WTC11 (cell line): ENCODE measurements around the gene DUS1L. TPM values are rescaled to one million over a fixed set of nuclear protein-coding genes. Genes with fewer than 3 reads are reported as not detected.

ENCODE experiments used
- ATAC-seq: fragments of 200-7000 bp; cut with Tn5 transposase; 2 replicates; pipeline ENCODE4 v1.10.0; 2021; ENCODE audit warnings: mild to moderate bottlenecking, moderate library complexity
- CTCF ChIA-PET: fragments of 300-600 bp; sonication (Branson Sonifier 250); formaldehyde crosslinking; loops from one replicate; lab custom pipeline; 2021; ENCODE audit warnings: antibody characterized with exemption; lab: Charles Lee
- POLR2A ChIA-PET: fragments of 350-600 bp; sonication (Branson Sonifier 250); formaldehyde crosslinking; loops from one replicate; lab custom pipeline; 2021; ENCODE audit warnings: antibody characterized with exemption; lab: Charles Lee
- DNase-seq: peaks from one replicate; pipeline ENCODE4 v3.0.0; 2021; ENCODE audit warnings: low spot score
- H3K27ac Mint-ChIP-seq: 2 replicates; pipeline ENCODE4 v1.8.0; 2021; ENCODE audit warnings: mixed read lengths
- H3K27me3 Mint-ChIP-seq: 2 replicates; pipeline ENCODE4 v1.8.0; 2021; ENCODE audit warnings: low read depth, mild to moderate bottlenecking, moderate library complexity, mixed read lengths
- H3K36me3 Mint-ChIP-seq: 2 replicates; pipeline ENCODE4 v1.8.0; 2021; ENCODE audit warnings: mixed read lengths
- H3K4me1 Mint-ChIP-seq: 2 replicates; pipeline ENCODE4 v1.8.0; 2022; ENCODE audit warnings: mixed read lengths
- H3K4me3 Mint-ChIP-seq: 2 replicates; pipeline ENCODE4 v1.8.0; 2021; ENCODE audit warnings: mild to moderate bottlenecking, moderate library complexity, mixed read lengths
- H3K9me3 Mint-ChIP-seq: 2 replicates; pipeline ENCODE4 v1.8.0; 2021; ENCODE audit warnings: mixed read lengths
- AFF4 ChIP-seq: sonication (generic); formaldehyde crosslinking; IDR thresholded peaks from 2 replicates; pipeline ENCODE4 v1.8.1; 2023; ENCODE audit warnings: mild to moderate bottlenecking, missing genetic modification reagents, borderline replicate concordance
- CBFB ChIP-seq: sonication (generic); formaldehyde crosslinking; IDR thresholded peaks from 2 replicates; pipeline ENCODE4 v1.8.1; 2022; ENCODE audit warnings: mild to moderate bottlenecking, low read depth, missing genetic modification reagents
- E2F5 ChIP-seq: sonication (generic); formaldehyde crosslinking; IDR thresholded peaks from 2 replicates; pipeline ENCODE4 v1.8.1; 2022; ENCODE audit warnings: mild to moderate bottlenecking, moderate library complexity, missing genetic modification reagents
- ELF4 ChIP-seq: sonication (generic); formaldehyde crosslinking; IDR thresholded peaks from 2 replicates; pipeline ENCODE4 v1.8.1; 2022; ENCODE audit warnings: low read depth, mild to moderate bottlenecking, moderate library complexity, missing genetic modification reagents
- ESRRA ChIP-seq: sonication (generic); formaldehyde crosslinking; IDR thresholded peaks from 2 replicates; pipeline ENCODE4 v1.8.1; 2022; ENCODE audit warnings: mild to moderate bottlenecking, missing genetic modification reagents, borderline replicate concordance
- FOXJ3 ChIP-seq: sonication (generic); formaldehyde crosslinking; IDR thresholded peaks from 2 replicates; pipeline ENCODE4 v1.9.0; 2021; ENCODE audit warnings: missing genetic modification reagents, mild to moderate bottlenecking, borderline replicate concordance
- GTF2I ChIP-seq: fragments of 250-450 bp; sonication (Bioruptor Pico); conservative IDR thresholded peaks from 2 replicates; pipeline ENCODE4 v1.4.0; 2021; ENCODE audit warnings: mild to moderate bottlenecking
- PRRX2 ChIP-seq: fragments of 250-450 bp; sonication (Bioruptor Pico); IDR thresholded peaks from 2 replicates; pipeline ENCODE4 v1.8.0; 2021; ENCODE audit warnings: mild to moderate bottlenecking
- RELA ChIP-seq: sonication (generic); formaldehyde crosslinking; IDR thresholded peaks from 2 replicates; pipeline ENCODE4 v1.8.1; 2022; ENCODE audit warnings: missing genetic modification reagents, mild to moderate bottlenecking, borderline replicate concordance
- SMAD4 ChIP-seq: sonication (generic); formaldehyde crosslinking; IDR thresholded peaks from 2 replicates; pipeline ENCODE4 v1.8.0; 2022; ENCODE audit warnings: mild to moderate bottlenecking, missing genetic modification reagents
- SOX15 ChIP-seq: fragments of 250-450 bp; sonication (Bioruptor Pico); IDR thresholded peaks from 2 replicates; pipeline ENCODE4 v1.9.0; 2021; ENCODE audit warnings: mild to moderate bottlenecking
- ZNF263 ChIP-seq: sonication (generic); formaldehyde crosslinking; IDR thresholded peaks from 2 replicates; pipeline ENCODE4 v1.8.1; 2022; ENCODE audit warnings: low read depth, mild to moderate bottlenecking, moderate library complexity, missing genetic modification reagents
- ZNF317 ChIP-seq: sonication (generic); formaldehyde crosslinking; IDR thresholded peaks from 2 replicates; pipeline ENCODE4 v1.8.1; 2023; ENCODE audit warnings: low read depth, mild to moderate bottlenecking, moderate library complexity, missing genetic modification reagents, borderline replicate concordance
- ZNF512 ChIP-seq: sonication (generic); formaldehyde crosslinking; IDR thresholded peaks from 2 replicates; pipeline ENCODE4 v1.8.1; 2022; ENCODE audit warnings: missing genetic modification reagents, borderline replicate concordance
- total RNA-seq: library from RNA; stranded (reverse); gene quantifications from 3 replicates; pipeline ENCODE4 v1.2.3, GENCODE V29; 2021
- TF ChIP-seq, protein P1 (sequence below): sonication (generic); formaldehyde crosslinking; IDR thresholded peaks from 2 replicates; pipeline ENCODE4 v1.8.0; 2022; ENCODE audit warnings: mild to moderate bottlenecking, missing genetic modification reagents

Gene DUS1L
- total RNA-seq, 1 experiment from 2014 or later: 120 TPM

GRCh38 chr17:82050152-82050760, 15.3 kb downstream of the DUS1L start:
- ChIA-PET POLR2A (no interaction called here), CTCF (interaction anchor here (1.5 to 5.8 kb wide), 4 partner anchors 12 to 48 kb away, joined by 3 to 31 read pairs (median 10); partner anchors contain the start of genes DCXR, FASN, LRRC45 and RAC3)
- TF ChIP-seq, protein P1, sequence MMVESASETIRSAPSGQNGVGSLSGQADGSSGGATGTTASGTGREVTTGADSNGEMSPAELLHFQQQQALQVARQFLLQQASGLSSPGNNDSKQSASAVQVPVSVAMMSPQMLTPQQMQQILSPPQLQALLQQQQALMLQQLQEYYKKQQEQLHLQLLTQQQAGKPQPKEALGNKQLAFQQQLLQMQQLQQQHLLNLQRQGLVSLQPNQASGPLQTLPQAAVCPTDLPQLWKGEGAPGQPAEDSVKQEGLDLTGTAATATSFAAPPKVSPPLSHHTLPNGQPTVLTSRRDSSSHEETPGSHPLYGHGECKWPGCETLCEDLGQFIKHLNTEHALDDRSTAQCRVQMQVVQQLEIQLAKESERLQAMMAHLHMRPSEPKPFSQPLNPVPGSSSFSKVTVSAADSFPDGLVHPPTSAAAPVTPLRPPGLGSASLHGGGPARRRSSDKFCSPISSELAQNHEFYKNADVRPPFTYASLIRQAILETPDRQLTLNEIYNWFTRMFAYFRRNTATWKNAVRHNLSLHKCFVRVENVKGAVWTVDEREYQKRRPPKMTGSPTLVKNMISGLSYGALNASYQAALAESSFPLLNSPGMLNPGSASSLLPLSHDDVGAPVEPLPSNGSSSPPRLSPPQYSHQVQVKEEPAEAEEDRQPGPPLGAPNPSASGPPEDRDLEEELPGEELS (CRISPR knock-in tag): no peak
- TF ChIP-seq SMAD4 (CRISPR knock-in tag) (no peak), FOXJ3 (CRISPR knock-in tag) (no peak), ELF4 (CRISPR knock-in tag) (no peak), RELA (CRISPR knock-in tag) (no peak)
- DNase-seq (no peak), ATAC-seq (no peak)
- H3K36me3 Mint-ChIP-seq: peaks cover 14% of the 10 kb centered on the region
- H3K4me1 Mint-ChIP-seq: peaks cover 4% of the 10 kb centered on the region
- peak overlapping the region; percentile 79 for H3K27ac Mint-ChIP-seq
- H3K27me3 Mint-ChIP-seq: no peaks in the 10 kb centered on the region
- H3K4me3 Mint-ChIP-seq: peak overlapping the region; percentile 89
- no peaks in the 10 kb centered on the region for H3K9me3 Mint-ChIP-seq

DNA sequence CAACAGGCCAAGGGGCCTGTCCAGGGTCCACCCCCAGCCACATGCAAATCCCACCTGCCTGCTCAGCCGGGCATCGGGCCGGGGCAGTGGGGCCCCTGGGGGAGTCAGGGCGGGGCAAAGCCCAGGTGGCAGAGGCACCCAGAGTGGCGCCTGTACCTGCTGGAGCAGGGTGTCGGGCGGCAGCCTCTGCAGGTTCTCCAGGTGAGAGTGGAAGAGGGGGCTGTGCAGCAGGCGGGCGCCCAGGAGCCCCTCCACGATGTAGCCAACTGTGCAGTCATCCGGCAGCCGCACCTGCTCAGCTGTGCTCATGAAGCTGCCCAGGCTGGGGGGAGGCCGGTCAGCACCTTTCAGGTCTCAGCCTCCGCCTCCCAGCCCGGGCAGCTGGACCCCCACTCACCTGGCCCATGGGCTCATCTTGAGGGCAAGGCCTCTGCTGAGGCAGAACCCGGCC, 16.1 kb downstream of the DUS1L start:
- Mint-ChIP-seq H3K27ac (no peak overlapping the region), H3K9me3 (no peaks in the 10 kb centered on the region), H3K4me3 (no peak overlapping the region), H3K4me1 (peaks cover 4% of the 10 kb centered on the region), H3K27me3 (no peaks in the 10 kb centered on the region), H3K36me3 (peaks cover 10% of the 10 kb centered on the region)
- POLR2A ChIA-PET: no interaction called here
- CTCF ChIA-PET: interaction anchor here (3.0 to 5.8 kb wide), 2 partner anchors 12 to 19 kb away, joined by 18 to 31 read pairs; partner anchors contain the start of genes DCXR and RAC3
- no peak for DNase-seq
- no peak for ATAC-seq
- no peak for TF ChIP-seq ZNF263 (CRISPR knock-in tag)

DNA sequence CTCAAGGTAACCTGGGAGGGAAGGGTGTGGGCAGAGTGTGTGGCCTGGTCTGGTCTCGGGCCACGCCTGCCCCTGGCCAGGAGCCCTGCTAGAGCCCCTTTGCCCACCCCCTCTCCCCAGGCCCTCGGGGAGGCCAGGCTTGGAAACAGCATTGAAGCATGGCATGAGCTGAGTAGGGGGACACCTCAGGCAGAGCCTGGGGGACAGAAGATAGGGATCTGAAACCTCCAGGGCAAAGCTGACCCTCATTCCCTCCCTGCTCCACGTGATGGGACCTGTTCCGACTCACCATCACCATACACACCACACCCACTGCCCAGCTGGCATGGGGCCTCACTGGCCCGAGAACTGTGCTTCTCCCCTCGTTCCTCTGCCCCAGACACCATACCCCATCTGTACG, 16.5 kb downstream of the DUS1L start:
- POLR2A ChIA-PET: no interaction called here
- DNase-seq: no peak

More for the DNA sequence above, 16.5 kb downstream of the DUS1L start:
- TF ChIP-seq SOX15: no peak
- no peak for TF ChIP-seq ZNF512 (CRISPR knock-in tag)
- TF ChIP-seq ESRRA (CRISPR knock-in tag): no peak
- TF ChIP-seq CBFB (CRISPR knock-in tag): no peak
- TF ChIP-seq ZNF317: no peak
- no peak for TF ChIP-seq GTF2I (CRISPR knock-in tag)
- TF ChIP-seq PRRX2 (CRISPR knock-in tag): no peak
- no peak for TF ChIP-seq E2F5
- TF ChIP-seq AFF4 (CRISPR knock-in tag): no peak
- no peak overlapping the region for H3K4me3 Mint-ChIP-seq
- H3K27ac Mint-ChIP-seq: no peak overlapping the region
- ATAC-seq: no peak
- H3K27me3 Mint-ChIP-seq: no peaks in the 10 kb centered on the region
- H3K4me1 Mint-ChIP-seq: peaks cover 4% of the 10 kb centered on the region
- CTCF ChIA-PET: no interaction called here
- peaks cover 10% of the 10 kb centered on the region for H3K36me3 Mint-ChIP-seq
- no peaks in the 10 kb centered on the region for H3K9me3 Mint-ChIP-seq
